MM.1S (cell line): ENCODE measurements around the gene SCARB2.

Experiments used
- EZH2phosphoT487 ChIP-seq: fragments of 300-600 bp; sonication (generic); IDR thresholded peaks from 2 replicates; pipeline ENCODE4 v1.6.1; 2018; ENCODE audit warnings: antibody characterized with exemption, low read length
- TF ChIP-seq, protein P1 (sequence below): fragments of 300-600 bp; sonication (generic); IDR thresholded peaks from 2 replicates; pipeline ENCODE4 v1.5.1; 2016; ENCODE audit warnings: antibody characterized with exemption, low read length, mixed read lengths

- TF ChIP-seq, protein P1, sequence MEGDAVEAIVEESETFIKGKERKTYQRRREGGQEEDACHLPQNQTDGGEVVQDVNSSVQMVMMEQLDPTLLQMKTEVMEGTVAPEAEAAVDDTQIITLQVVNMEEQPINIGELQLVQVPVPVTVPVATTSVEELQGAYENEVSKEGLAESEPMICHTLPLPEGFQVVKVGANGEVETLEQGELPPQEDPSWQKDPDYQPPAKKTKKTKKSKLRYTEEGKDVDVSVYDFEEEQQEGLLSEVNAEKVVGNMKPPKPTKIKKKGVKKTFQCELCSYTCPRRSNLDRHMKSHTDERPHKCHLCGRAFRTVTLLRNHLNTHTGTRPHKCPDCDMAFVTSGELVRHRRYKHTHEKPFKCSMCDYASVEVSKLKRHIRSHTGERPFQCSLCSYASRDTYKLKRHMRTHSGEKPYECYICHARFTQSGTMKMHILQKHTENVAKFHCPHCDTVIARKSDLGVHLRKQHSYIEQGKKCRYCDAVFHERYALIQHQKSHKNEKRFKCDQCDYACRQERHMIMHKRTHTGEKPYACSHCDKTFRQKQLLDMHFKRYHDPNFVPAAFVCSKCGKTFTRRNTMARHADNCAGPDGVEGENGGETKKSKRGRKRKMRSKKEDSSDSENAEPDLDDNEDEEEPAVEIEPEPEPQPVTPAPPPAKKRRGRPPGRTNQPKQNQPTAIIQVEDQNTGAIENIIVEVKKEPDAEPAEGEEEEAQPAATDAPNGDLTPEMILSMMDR: no peak
- no peak for TF ChIP-seq EZH2phosphoT487
Measured at GRCh38 chr4:76125816-76126215, 87.8 kb downstream of the SCARB2 start.
